Liver (tissue), 9 donors: ENCODE data around the gene OR7C1. TPM values are rescaled to one million over a fixed set of nuclear protein-coding genes. Genes with fewer than 3 reads are reported as not detected.

ENCODE experiments used
- DNase-seq: peaks from one replicate; pipeline ENCODE4 v3.0.0-alpha.2; 2017; ENCODE audit warnings: low spot score
- H3K27ac ChIP-seq, 2 donors: one replicate each; pipeline ENCODE4 v1.7.0; 2013; ENCODE audit warnings: inconsistent platforms in 2 of 2, low read length in 2 of 2, control low read depth in 1 of 2, low read depth in 1 of 2, mild to moderate bottlenecking in 1 of 2
- H3K27me3 ChIP-seq, 4 donors: one replicate each; pipeline versions ENCODE4 v1.6.1 to v1.7.0; 2013; ENCODE audit warnings: low read length in 3 of 4, inconsistent platforms in 1 of 4, mild to moderate bottlenecking in 1 of 4, moderate library complexity in 1 of 4; ENCODE audit not compliant: control insufficient read depth in 4 of 4, insufficient read depth in 4 of 4
- H3K36me3 ChIP-seq, 4 donors: one replicate each; pipeline versions ENCODE4 v1.6.1 to v1.7.0; 2013; ENCODE audit warnings: low read length in 3 of 4, mild to moderate bottlenecking in 3 of 4, low read depth in 1 of 4, moderate library complexity in 1 of 4; ENCODE audit not compliant: control insufficient read depth in 4 of 4, insufficient read depth in 3 of 4
- H3K4me1 ChIP-seq, 4 donors: one replicate each; pipeline versions ENCODE4 v1.6.1 to v1.7.0; 2013; ENCODE audit warnings: low read length in 3 of 4, mild to moderate bottlenecking in 3 of 4, moderate library complexity in 1 of 4; ENCODE audit not compliant: control insufficient read depth in 4 of 4, insufficient read depth in 4 of 4
- H3K4me3 ChIP-seq, 3 donors: one replicate each; pipeline versions ENCODE4 v1.6.1 to v1.7.0; 2013; ENCODE audit warnings: low read length in 3 of 3, control low read depth in 1 of 3, low read depth in 1 of 3, mild to moderate bottlenecking in 1 of 3
- H3K9ac ChIP-seq, 2 donors: one replicate each; pipeline ENCODE4 v1.7.0; 2013; ENCODE audit warnings: low read length in 2 of 2, mild to moderate bottlenecking in 2 of 2, moderate library complexity in 2 of 2, control low read depth in 1 of 2, low read depth in 1 of 2
- H3K9me3 ChIP-seq, 4 donors: one replicate each; pipeline versions ENCODE4 v1.6.1 to v1.7.0; 2013; ENCODE audit warnings: low read length in 3 of 4; ENCODE audit not compliant: control insufficient read depth in 4 of 4
- ATF3 ChIP-seq: IDR thresholded peaks from 2 replicates; pipeline ENCODE4 v1.6.1; 2016; ENCODE audit warnings: antibody characterized with exemption
- CTCF ChIP-seq: fragments of 150-350 bp; IDR thresholded peaks from 2 replicates; pipeline ENCODE4 v1.5.1; 2017; ENCODE audit warnings: improper control_type of control experiment, low read depth, low read length; ENCODE audit not compliant: missing input control
- FOXA1 ChIP-seq: IDR thresholded peaks from 2 replicates; pipeline ENCODE4 v1.6.1; 2016; ENCODE audit warnings: antibody characterized with exemption
- FOXA2 ChIP-seq: IDR thresholded peaks from 2 replicates; pipeline ENCODE4 v1.6.1; 2016; ENCODE audit warnings: antibody characterized with exemption
- GABPA ChIP-seq, 2 donors: IDR thresholded peaks in 1 of 2; conservative IDR thresholded peaks in 1 of 2; 2 replicates each; pipeline ENCODE4 v1.6.1; 2016; ENCODE audit warnings: antibody characterized with exemption in 2 of 2, mild to moderate bottlenecking in 1 of 2, moderate library complexity in 1 of 2
- HNF4G ChIP-seq: IDR thresholded peaks from 2 replicates; pipeline ENCODE4 v1.6.1; 2016; ENCODE audit warnings: antibody characterized with exemption
- JUND ChIP-seq, 2 donors: IDR thresholded peaks; 2 replicates each; pipeline ENCODE4 v1.6.1; 2016; ENCODE audit warnings: antibody characterized with exemption in 2 of 2
- NR2F2 ChIP-seq: IDR thresholded peaks from 2 replicates; pipeline ENCODE4 v1.6.1; 2016; ENCODE audit warnings: antibody characterized with exemption
- RXRA ChIP-seq, 2 donors: IDR thresholded peaks; 2 replicates each; pipeline ENCODE4 v1.6.1; 2017 to 2018; ENCODE audit warnings: antibody characterized with exemption in 2 of 2, mild to moderate bottlenecking in 1 of 2
- SP1 ChIP-seq: IDR thresholded peaks from 2 replicates; pipeline ENCODE4 v1.6.1; 2018; ENCODE audit warnings: antibody characterized with exemption, mild to moderate bottlenecking
- TAF1 ChIP-seq: conservative IDR thresholded peaks from 2 replicates; pipeline ENCODE4 v1.6.1; 2016; ENCODE audit warnings: antibody characterized with exemption, mild to moderate bottlenecking
- YY1 ChIP-seq: IDR thresholded peaks from 2 replicates; pipeline ENCODE4 v1.6.1; 2016; ENCODE audit warnings: antibody characterized with exemption, mild to moderate bottlenecking
- WGBS: extraction: QIAGEN DNeasy Blood & Tissue Kit; methylation state at CpG from one replicate; pipeline ENCODE4 v1.1.7; 2013; 5-methylcytosine and 5-hydroxymethylcytosine counted together
- polyA plus RNA-seq, 2 donors: library from polyadenylated mRNA; stranded (reverse) in 1 of 2; unstranded in 1 of 2; fragments of 200-250 nt in 1 of 2; fragments of >200 nt in 1 of 2; fragmentation: Nextera tagmentation in 1 of 2; extraction: Ambion mirVana in 1 of 2; gene quantifications; one replicate each; pipeline versions ENCODE4 v1.2.1 to v1.2.3, GENCODE V29; 2013 to 2015
- total RNA-seq, 2 donors: library from RNA; depleted of rRNA; stranded (reverse); fragments of >200 nt; gene quantifications; one replicate each; pipeline ENCODE4 v1.2.3, GENCODE V29; 2014
- TF ChIP-seq, protein P1 (sequence below): IDR thresholded peaks from 2 replicates; pipeline ENCODE4 v1.6.1; 2016; ENCODE audit warnings: antibody characterized with exemption
- donor health status: healthy.
- donor health status: healthy.
- donor health status: healthy.
- donor health status: healthy.
- donor health status: healthy.

OR7C1 gene
- total and polyA plus RNA-seq, 4 donors: 0.06 to 0.14 TPM; not detected in 2

DNA sequence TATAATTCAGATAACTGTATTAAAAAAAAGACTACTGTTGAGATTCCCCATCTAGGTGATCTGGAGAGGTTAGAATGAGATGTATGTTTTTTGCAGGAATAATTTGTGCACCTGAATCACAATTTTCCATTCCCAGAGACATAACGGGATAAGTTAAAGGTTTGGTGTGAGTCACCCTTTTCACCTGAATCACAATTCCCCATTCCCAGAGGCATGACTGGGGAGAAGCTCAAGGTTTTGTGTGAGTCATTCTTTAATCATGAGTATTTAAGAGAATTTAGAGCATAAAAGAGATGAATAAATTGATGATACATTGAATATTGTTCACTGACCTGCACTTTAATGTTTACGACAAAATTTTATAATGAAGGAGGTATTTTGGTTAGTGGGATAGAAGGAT lies 9.0 kb downstream of the OR7C1 start:
- Histone ChIP-seq H3K36me3 (no peaks in the 10 kb centered on the region), H3K4me1 (no peaks in the 10 kb centered on the region), H3K9me3 (peaks cover 0 to 8% (median 4%) of the 10 kb centered on the region in 4 donors), H3K27ac (no peak overlapping the region), H3K4me3 (no peak overlapping the region), H3K9ac (no peak overlapping the region), H3K27me3 (peaks cover 0 to 5% (median 3%) of the 10 kb centered on the region in 4 donors)
- no peak for TF ChIP-seq JUND (IDR thresholded peaks at IDR 0.05)
- WGBS: 86% methylated on average over 2 of the region's 2 CpGs
- DNase-seq: no peak

DNA sequence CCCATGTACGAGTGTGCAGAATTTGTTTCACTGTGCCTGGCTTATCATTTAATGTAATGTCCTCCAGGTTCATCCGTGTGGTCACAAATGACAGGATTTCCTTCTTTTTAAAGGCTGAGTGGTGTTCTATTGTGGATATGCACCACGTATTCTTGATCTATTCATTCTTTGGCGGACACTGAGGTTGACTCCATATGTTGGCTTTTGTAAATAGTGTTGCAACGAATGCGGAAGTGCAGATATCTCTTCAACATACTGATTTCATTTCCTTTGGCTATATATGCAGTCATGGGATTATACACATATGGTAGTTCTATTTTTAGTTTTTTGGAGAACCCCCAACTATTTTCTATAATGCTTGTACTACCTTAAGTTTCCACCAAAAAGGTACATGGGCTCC lies 13.0 kb downstream of the OR7C1 start:
- WGBS: 51% methylated on average over 6 of the region's 6 CpGs
- H3K4me3 ChIP-seq: no peak overlapping the region
- H3K36me3 ChIP-seq: no peaks in the 10 kb centered on the region
- H3K9ac ChIP-seq: no peak overlapping the region
- no peak overlapping the region for H3K27ac ChIP-seq
- no peak for DNase-seq
- H3K9me3 ChIP-seq: peaks cover 0 to 8% (median 4%) of the 10 kb centered on the region in 4 donors
- H3K4me1 ChIP-seq: no peaks in the 10 kb centered on the region
- TF ChIP-seq FOXA1 (no peak), HNF4G (no peak), ATF3 (no peak), RXRA (IDR thresholded peaks at IDR 0.05) (no peak), CTCF (no peak), JUND (IDR thresholded peaks at IDR 0.05) (no peak), GABPA (IDR thresholded peaks at IDR 0.05 in 1 of 2, conservative IDR thresholded peaks at IDR 0.05 in 1 of 2) (no peak), SP1 (no peak), FOXA2 (no peak), NR2F2 (no peak)
- peaks cover 0 to 5% (median 2%) of the 10 kb centered on the region in 4 donors for H3K27me3 ChIP-seq

GRCh38 chr19:14818588-14818987 lies 16.4 kb downstream of the OR7C1 start:
- TF ChIP-seq, protein P1, sequence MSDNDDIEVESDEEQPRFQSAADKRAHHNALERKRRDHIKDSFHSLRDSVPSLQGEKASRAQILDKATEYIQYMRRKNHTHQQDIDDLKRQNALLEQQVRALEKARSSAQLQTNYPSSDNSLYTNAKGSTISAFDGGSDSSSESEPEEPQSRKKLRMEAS: no peak
- TF ChIP-seq JUND (IDR thresholded peaks at IDR 0.05) (no peak), YY1 (no peak), HNF4G (no peak), CTCF (no peak), SP1 (no peak), FOXA2 (no peak), TAF1 (no peak)
- Histone ChIP-seq H3K27ac (no peak overlapping the region), H3K9me3 (no peaks in the 10 kb centered on the region), H3K27me3 (no peaks in the 10 kb centered on the region), H3K4me3 (no peak overlapping the region), H3K9ac (no peak overlapping the region), H3K36me3 (no peaks in the 10 kb centered on the region), H3K4me1 (no peaks in the 10 kb centered on the region)
- 74% methylated on average over 8 of the region's 8 CpGs for WGBS
- DNase-seq: no peak
